Measurements from ENCODE around the gene ANTXRL.

- TF ChIP-seq CBX2 (IDR thresholded peaks at IDR 0.05; ENCODE audit: borderline replicate concordance, low read depth) (no peak), CTCF (IDR thresholded peaks at IDR 0.05) (no peak), RCOR1 (IDR thresholded peaks at IDR 0.05; ENCODE audit: low read depth, low read length) (no peak), ELK1 (IDR thresholded peaks at IDR 0.05; ENCODE audit: low read depth, low read length) (no peak)
Observed at GRCh38 chr10:46321770-46322169, 35.0 kb downstream of the ANTXRL start.
